ENCODE data around the gene WDR64.
"Not testable (repeated sequence)": the region's sequence is repeated elsewhere in the genome, so short reads cannot be mapped to it uniquely, and the experiment has no call there.

WDR64 gene

GRCh38 chr1:241813768-241814320 is 161.8 kb downstream of the WDR64 start:
- no peak for DNase-seq

GRCh38 chr1:241816008-241816407 is 163.9 kb downstream of the WDR64 start:
- DNase-seq, result no peak

GRCh38 chr1:241817331-241817792 is 165.3 kb downstream of the WDR64 start:
- no peak for DNase-seq

- DNase-seq, result no peak
These were observed 166.0 kb downstream of the WDR64 start for GRCh38 chr1:241817956-241818612.

- DNase-seq, result no peak
These were observed 167.3 kb downstream of the WDR64 start for GRCh38 chr1:241819340-241819866.

GRCh38 chr1:241821363-241821762 is 169.3 kb downstream of the WDR64 start:
- DNase-seq, result no peak

GRCh38 chr1:241822846-241823245 is 170.8 kb downstream of the WDR64 start:
- no peak for DNase-seq

- DNase-seq, result no peak
These were observed 171.8 kb downstream of the WDR64 start for GRCh38 chr1:241823925-241824324.

GRCh38 chr1:241825581-241825980 is 173.5 kb downstream of the WDR64 start:
- DNase-seq, result no peak

GRCh38 chr1:241826613-241827012 is 174.5 kb downstream of the WDR64 start:
- not testable (repeated sequence) for DNase-seq

- no peak for DNase-seq
These were observed 175.2 kb downstream of the WDR64 start for GRCh38 chr1:241827264-241827663.

- DNase-seq, result no peak
These were observed 176.5 kb downstream of the WDR64 start for GRCh38 chr1:241828463-241829021.

- no peak for DNase-seq
These were observed 177.4 kb downstream of the WDR64 start for GRCh38 chr1:241829468-241829867.

- DNase-seq, result no peak
These were observed 182.8 kb downstream of the WDR64 start for GRCh38 chr1:241834733-241835377.

GRCh38 chr1:241836941-241837340 is 184.9 kb downstream of the WDR64 start:
- no peak for DNase-seq

- no peak for DNase-seq
These were observed 185.3 kb downstream of the WDR64 start for GRCh38 chr1:241837416-241837815.

- no peak for DNase-seq
These were observed 185.8 kb downstream of the WDR64 start for GRCh38 chr1:241837901-241838300.

- DNase-seq, result no peak
These were observed 186.8 kb downstream of the WDR64 start for GRCh38 chr1:241838897-241839296.

- DNase-seq, result no peak
These were observed 187.4 kb downstream of the WDR64 start for GRCh38 chr1:241839369-241839979.

- DNase-seq, result no peak
These were observed 188.1 kb downstream of the WDR64 start for GRCh38 chr1:241840164-241840563.

- no peak for DNase-seq
These were observed 189.6 kb downstream of the WDR64 start for GRCh38 chr1:241841691-241842090.

- no peak for DNase-seq
These were observed 190.5 kb downstream of the WDR64 start for GRCh38 chr1:241842565-241842964.

GRCh38 chr1:241844593-241844992 is 192.5 kb downstream of the WDR64 start:
- no peak for DNase-seq
